Kidney (tissue), 14 donors: ENCODE data around the gene ARTN. TPM values are rescaled to one million over a fixed set of nuclear protein-coding genes. Genes with fewer than 3 reads are reported as not detected.
A peak's percentile ranks its signal among the peaks of the same experiment; 100 is the strongest.

Experiments
- DNase-seq, 5 donors: peaks; one replicate each; pipeline ENCODE4 v3.0.0-alpha.2; 2013 to 2020
- FAIRE-seq: peaks from 2 replicates; lab custom pipeline; 2012; peaks lifted over from hg19 to GRCh38; lab: Jason Lieb, UNC
- H3K27ac ChIP-seq, 2 donors: one replicate each; pipeline ENCODE4 v1.7.0; 2013; ENCODE audit warnings: low read depth in 2 of 2, low read length in 2 of 2, inconsistent platforms in 1 of 2
- H3K27me3 ChIP-seq: one replicate; pipeline ENCODE4 v1.7.1; 2013; ENCODE audit warnings: low read length, inconsistent platforms; ENCODE audit not compliant: control insufficient read depth, insufficient read depth
- H3K36me3 ChIP-seq, 3 donors: one replicate each; pipeline versions ENCODE4 v1.7.0 to v1.7.1; 2013; ENCODE audit warnings: low read length in 3 of 3, control low read depth in 1 of 3, inconsistent platforms in 1 of 3; ENCODE audit not compliant: insufficient read depth in 3 of 3, control insufficient read depth in 2 of 3
- H3K4me1 ChIP-seq, 3 donors: one replicate each; pipeline versions ENCODE4 v1.7.0 to v1.7.1; 2013; ENCODE audit warnings: low read length in 3 of 3, inconsistent platforms in 1 of 3, low read depth in 1 of 3; ENCODE audit not compliant: control insufficient read depth in 2 of 3, insufficient read depth in 2 of 3
- H3K4me3 ChIP-seq, 3 donors: one replicate each; pipeline versions ENCODE4 v1.7.0 to v1.8.1; 2013; ENCODE audit warnings: low read length in 3 of 3, control low read depth in 1 of 3, inconsistent platforms in 1 of 3
- H3K9ac ChIP-seq, 3 donors: one replicate each; pipeline versions ENCODE4 v1.7.0 to v1.7.1; 2013; ENCODE audit warnings: low read length in 3 of 3, control low read depth in 1 of 3, inconsistent platforms in 1 of 3
- H3K9me3 ChIP-seq, 3 donors: one replicate each; pipeline versions ENCODE4 v1.7.0 to v1.7.1; 2013; ENCODE audit warnings: low read length in 3 of 3, control low read depth in 1 of 3, inconsistent platforms in 1 of 3; ENCODE audit not compliant: control insufficient read depth in 2 of 3, insufficient read depth in 1 of 3
- CTCF ChIP-seq: IDR thresholded peaks from 3 replicates; pipeline ENCODE4 v1.5.1; 2012; ENCODE audit warnings: mild to moderate bottlenecking, moderate library complexity, borderline replicate concordance; ENCODE audit not compliant: insufficient read depth; ENCODE audit errors: extremely low read depth
- intact Hi-C: fragments of 100-400 bp; cut with DNase I; formaldehyde crosslinking; loops from one replicate; pipeline ENCODE4 v1.11.1; 2022
- polyA plus RNA-seq: library from polyadenylated mRNA; stranded (reverse); fragments of 350-450 nt; fragmentation: Illumina TruSeq; extraction: RNeasy Lipid Tissue Mini Kit (QIAGEN cat#74804); gene quantifications from one replicate; pipeline ENCODE4 v1.2.3, GENCODE V29; 2014; ENCODE audit warnings: low read depth, low replicate concordance; ENCODE audit not compliant: insufficient read depth
- total RNA-seq: library from RNA; stranded (reverse); fragmentation: NEBNext Ultra II Directional; extraction: Animal tissue kit (Norgen Biotek cat#: 25700); gene quantifications from one replicate; pipeline ENCODE4 v1.2.1, GENCODE V29; 2021
- donor health status: control.
- donor health status: control.
- donor health status: control.
- donor health status: control.
- donor health status: control.
- donor health status: DM: yes; HTN: yes; CAD: no.
- donor health status: Normal renal cell carcinoma (clear cell type).

Gene ARTN
- total and polyA plus RNA-seq, 2 donors from 2014 or later, result 1.9 to 4.3 TPM

GRCh38 chr1:43981135-43981491 is 47.5 kb downstream of the ARTN start:
- FAIRE-seq, result no peak
- DNase-seq, result peak in 2 of 5 donors; percentile 35 to 64
- Histone ChIP-seq H3K4me3 (no peak overlapping the region), H3K27ac (no peak overlapping the region), H3K9me3 (no peaks in the 10 kb centered on the region), H3K27me3 (no peaks in the 10 kb centered on the region), H3K36me3 (peaks cover 5 to 29% (median 6%) of the 10 kb centered on the region in 3 donors), H3K4me1 (peaks cover 0 to 23% (median 7%) of the 10 kb centered on the region in 3 donors), H3K9ac (no peak overlapping the region)
- intact Hi-C loops, result no loop called here
- no peak for TF ChIP-seq CTCF

- Histone ChIP-seq H3K27me3 (no peaks in the 10 kb centered on the region), H3K4me1 (peaks cover 0 to 18% (median 12%) of the 10 kb centered on the region in 3 donors), H3K4me3 (no peak overlapping the region), H3K36me3 (peaks cover 4 to 24% (median 6%) of the 10 kb centered on the region in 3 donors), H3K9me3 (no peaks in the 10 kb centered on the region), H3K9ac (no peak overlapping the region), H3K27ac (no peak overlapping the region)
- no peak for TF ChIP-seq CTCF
- intact Hi-C loops, result no loop called here
- DNase-seq (no peak), FAIRE-seq (no peak)
Observed at GRCh38 chr1:43981636-43982035, 48.0 kb downstream of the ARTN start.

- DNase-seq, result no peak
- H3K36me3 ChIP-seq, result peaks cover 4 to 18% (median 6%) of the 10 kb centered on the region in 3 donors
- no peak for FAIRE-seq
Observed at GRCh38 chr1:43982241-43982640, 48.6 kb downstream of the ARTN start.

More at GRCh38 chr1:43982241-43982640, 48.6 kb downstream of the ARTN start:
- Histone ChIP-seq H3K4me1 (peaks cover 0 to 19% (median 18%) of the 10 kb centered on the region in 3 donors), H3K4me3 (no peak overlapping the region), H3K27me3 (no peaks in the 10 kb centered on the region), H3K27ac (no peak overlapping the region), H3K9ac (no peak overlapping the region), H3K9me3 (no peaks in the 10 kb centered on the region)
- intact Hi-C loops, result no loop called here
- TF ChIP-seq CTCF, result no peak
